Esophagus squamous epithelium (tissue), 5 donors: ENCODE results near the gene CHST12. TPM values are rescaled to one million over a fixed set of nuclear protein-coding genes. Genes with fewer than 3 reads are reported as not detected.
"Not testable (repeated sequence)": the region's sequence is repeated elsewhere in the genome, so short reads cannot be mapped to it uniquely, and the experiment has no call there.

Experiments
- DNase-seq: peaks from one replicate; lab custom pipeline; 2025; lab: John Stamatoyannopoulos, UW
- H3K27ac ChIP-seq, 4 donors: fragments of 200-600 bp; sonication (generic); one replicate each; pipeline ENCODE4 v1.5.1; 2016 to 2019; ENCODE audit warnings: mild to moderate bottlenecking in 1 of 4
- H3K27me3 ChIP-seq, 4 donors: fragments of 200-600 bp; sonication (generic); 1 replicate in 3 of 4; 2 replicates in 1 of 4; pipeline versions ENCODE4 v1.5.1 to v1.6.0; 2017 to 2021; ENCODE audit warnings: antibody characterized with exemption in 1 of 4
- H3K36me3 ChIP-seq, 3 donors: fragments of 200-600 bp; sonication (generic); one replicate each; pipeline ENCODE4 v1.5.1; 2016 to 2019
- H3K4me1 ChIP-seq, 3 donors: fragments of 200-600 bp; sonication (generic); one replicate each; pipeline ENCODE4 v1.5.1; 2017 to 2019
- H3K4me3 ChIP-seq, 4 donors: fragments of 200-600 bp; sonication (generic); 1 replicate in 3 of 4; 2 replicates in 1 of 4; pipeline ENCODE4 v1.5.1; 2016 to 2019; ENCODE audit warnings: mild to moderate bottlenecking in 2 of 4, moderate library complexity in 1 of 4
- H3K9me3 ChIP-seq, 3 donors: fragments of 200-600 bp; sonication (generic); one replicate each; pipeline ENCODE4 v1.5.1; 2016 to 2019
- CTCF ChIP-seq, 6 experiments: fragments of 450-650 bp in 4 of 6; fragments of 200-600 bp in 2 of 6; sonication (generic) in 2 of 6; IDR thresholded peaks; one replicate each; pipeline ENCODE4 v1.5.1; 2016 to 2019; ENCODE audit warnings: antibody characterized with exemption in 6 of 6, mild to moderate bottlenecking in 4 of 6, moderate library complexity in 4 of 6
- POLR2A ChIP-seq, 4 donors: fragments of 450-650 bp; IDR thresholded peaks; one replicate each; pipeline ENCODE4 v1.6.1; 2017; ENCODE audit warnings: antibody characterized with exemption in 4 of 4, mild to moderate bottlenecking in 4 of 4, moderate library complexity in 3 of 4
- WGBS, 2 donors: methylation state at CpG; one replicate each; pipeline ENCODE4 v1.1.5; 2018; 5-methylcytosine and 5-hydroxymethylcytosine counted together
- intact Hi-C: fragments of 100-400 bp; cut with DNase I; formaldehyde crosslinking; loops from one replicate; pipeline ENCODE4 v1.15.0; 2022
- total RNA-seq, 4 donors: library from RNA; depleted of rRNA; stranded (reverse); fragments of >200 nt; gene quantifications; one replicate each; pipeline ENCODE4 v1.1.0, GENCODE V29; 2016
- donor health status: DM: yes; HTN: yes; CAD: no.

CHST12 gene
- total RNA-seq, 4 donors from 2014 or later: 1.5 to 11.8 (median 5.0) TPM

- no peaks in the 10 kb centered on the region for H3K27me3 ChIP-seq
- H3K4me1 ChIP-seq: no peaks in the 10 kb centered on the region
- intact Hi-C loops: no loop called here
- no peak for DNase-seq
- H3K36me3 ChIP-seq: peaks cover 72 to 97% (median 92%) of the 10 kb centered on the region in 3 donors
- 82 to 87% methylated on average over 8 to 18 of the region's 27 CpGs for WGBS, 2 donors
- H3K4me3 ChIP-seq: no peak overlapping the region
- no peaks in the 10 kb centered on the region for H3K9me3 ChIP-seq
- no peak overlapping the region for H3K27ac ChIP-seq
- TF ChIP-seq CTCF (IDR thresholded peaks at IDR 0.05) (no peak), POLR2A (IDR thresholded peaks at IDR 0.05) (no peak)
Measured at GRCh38 chr7:2376351-2377154, 26.9 kb upstream of the CHST12 start.

- H3K4me3 ChIP-seq, H3K27me3 ChIP-seq, H3K27ac ChIP-seq, H3K4me1 ChIP-seq, intact Hi-C loops, H3K9me3 ChIP-seq, DNase-seq: not testable (repeated sequence)
- 85% methylated on average over 17 of the region's 18 CpGs; no CpG with 5 or more reads in 1 of the 2 donors for WGBS, 2 donors
- peaks cover 65 to 96% (median 82%) of the 10 kb centered on the region in 3 donors for H3K36me3 ChIP-seq
Measured at GRCh38 chr7:2377492-2377891, 25.9 kb upstream of the CHST12 start.

GRCh38 chr7:2378125-2378524, 25.3 kb upstream of the CHST12 start:
- intact Hi-C loops, H3K27ac ChIP-seq, H3K4me1 ChIP-seq, H3K9me3 ChIP-seq, H3K27me3 ChIP-seq, H3K4me3 ChIP-seq, DNase-seq: not testable (repeated sequence)
- WGBS, 2 donors: 70 to 100% methylated on average over 5 to 15 of the region's 18 CpGs
- H3K36me3 ChIP-seq: peaks cover 58 to 96% (median 76%) of the 10 kb centered on the region in 3 donors

- H3K4me3 ChIP-seq: no peak overlapping the region
- H3K36me3 ChIP-seq: peaks cover 51 to 95% (median 66%) of the 10 kb centered on the region in 3 donors
- H3K27me3 ChIP-seq: no peaks in the 10 kb centered on the region
- WGBS, 2 donors: 97 to 100% methylated on average over 7 to 18 of the region's 20 CpGs
- H3K27ac ChIP-seq: no peak overlapping the region
- H3K4me1 ChIP-seq: no peaks in the 10 kb centered on the region
- TF ChIP-seq CTCF (IDR thresholded peaks at IDR 0.05) (no peak), POLR2A (IDR thresholded peaks at IDR 0.05) (no peak)
- DNase-seq: no peak
- intact Hi-C loops: no loop called here
- no peaks in the 10 kb centered on the region for H3K9me3 ChIP-seq
Measured at GRCh38 chr7:2379161-2379560, 24.2 kb upstream of the CHST12 start.

GRCh38 chr7:2379821-2380450, 23.5 kb upstream of the CHST12 start:
- TF ChIP-seq POLR2A (IDR thresholded peaks at IDR 0.05) (no peak), CTCF (IDR thresholded peaks at IDR 0.05) (no peak)
- no peaks in the 10 kb centered on the region for H3K27me3 ChIP-seq
- WGBS, 2 donors: 86 to 87% methylated on average over 8 to 19 of the region's 34 CpGs
- intact Hi-C loops: no loop called here
- no peak overlapping the region for H3K4me3 ChIP-seq
- no peak overlapping the region for H3K27ac ChIP-seq
- peaks cover 43 to 95% (median 58%) of the 10 kb centered on the region in 3 donors for H3K36me3 ChIP-seq
- H3K4me1 ChIP-seq: no peaks in the 10 kb centered on the region
- no peak for DNase-seq
- H3K9me3 ChIP-seq: no peaks in the 10 kb centered on the region

- WGBS, 2 donors: 90 to 95% methylated on average over 5 to 23 of the region's 23 CpGs
- intact Hi-C loops: no loop called here
- no peaks in the 10 kb centered on the region for H3K27me3 ChIP-seq
- H3K4me3 ChIP-seq: no peak overlapping the region
- TF ChIP-seq CTCF (IDR thresholded peaks at IDR 0.05) (no peak), POLR2A (IDR thresholded peaks at IDR 0.05) (no peak)
- no peak for DNase-seq
- peaks cover 38 to 89% (median 53%) of the 10 kb centered on the region in 3 donors for H3K36me3 ChIP-seq
- no peak overlapping the region for H3K27ac ChIP-seq
- H3K4me1 ChIP-seq: no peaks in the 10 kb centered on the region
- no peaks in the 10 kb centered on the region for H3K9me3 ChIP-seq
Measured at GRCh38 chr7:2380461-2380860, 22.9 kb upstream of the CHST12 start.
